RWPE2 (cell line): ENCODE data around the gene NGEF.

Experiments
- ATAC-seq: fragments of 200-7000 bp; cut with Tn5 transposase; 3 replicates; pipeline ENCODE4 v1.9.1; 2021; ENCODE audit warnings: low read depth
- DNase-seq: peaks from one replicate; pipeline ENCODE4 v3.0.0-alpha.2; 2020; ENCODE audit warnings: low spot score
- H3K27ac ChIP-seq: fragments of 450-650 bp; 2 replicates; pipeline ENCODE4 v1.5.1; 2017; ENCODE audit warnings: mild to moderate bottlenecking; ENCODE audit not compliant: poor library complexity, severe bottlenecking
- H3K27me3 ChIP-seq: fragments of 250-450 bp; sonication (Bioruptor Pico); 2 replicates; pipeline ENCODE4 v1.5.1; 2021; ENCODE audit warnings: mild to moderate bottlenecking, moderate library complexity; ENCODE audit not compliant: insufficient read depth, poor library complexity, severe bottlenecking
- H3K36me3 ChIP-seq: fragments of 250-450 bp; sonication (Bioruptor Pico); 2 replicates; pipeline ENCODE4 v1.5.1; 2020; ENCODE audit warnings: low read depth, mild to moderate bottlenecking, moderate library complexity
- H3K4me1 ChIP-seq: fragments of 250-450 bp; sonication (Bioruptor Pico); 2 replicates; pipeline ENCODE4 v1.5.1; 2021; ENCODE audit warnings: mild to moderate bottlenecking, moderate library complexity; ENCODE audit not compliant: insufficient read depth, poor library complexity, severe bottlenecking
- H3K4me3 ChIP-seq: fragments of 250-450 bp; sonication (Bioruptor Pico); 2 replicates; pipeline ENCODE4 v1.5.1; 2021; ENCODE audit warnings: mild to moderate bottlenecking, moderate library complexity; ENCODE audit not compliant: severe bottlenecking
- H3K9me3 ChIP-seq: fragments of 250-450 bp; sonication (Bioruptor Pico); 2 replicates; pipeline ENCODE4 v1.5.1; 2021; ENCODE audit warnings: mild to moderate bottlenecking, moderate library complexity; ENCODE audit not compliant: severe bottlenecking
- TF ChIP-seq, protein P1 (sequence below): fragments of 450-650 bp; IDR thresholded peaks from one replicate; pipeline ENCODE4 v1.5.1; 2017; ENCODE audit warnings: mild to moderate bottlenecking, moderate library complexity; ENCODE audit not compliant: poor library complexity, severe bottlenecking

The NGEF gene

DNA sequence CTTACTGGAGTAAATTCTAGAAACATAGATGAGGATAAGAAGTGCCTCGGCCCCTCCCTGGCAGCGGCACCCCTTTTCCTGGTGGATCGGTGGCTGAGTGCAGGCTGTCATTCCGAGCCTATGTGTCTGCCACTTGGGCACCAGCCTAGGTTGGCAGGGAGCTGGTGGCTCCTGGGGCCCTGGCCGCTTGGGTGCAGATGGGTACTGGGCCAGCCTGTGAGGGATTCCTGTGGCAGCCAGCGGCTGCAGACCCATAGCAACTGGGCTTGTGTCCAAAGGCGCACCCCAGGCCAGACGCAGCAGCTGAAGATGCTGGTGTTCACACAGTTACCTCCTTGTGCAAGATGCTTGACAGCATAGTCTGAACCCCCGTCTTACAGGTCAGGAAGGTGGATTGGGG is 140.2 kb downstream of the NGEF start:
- H3K9me3 ChIP-seq, result no peaks in the 10 kb centered on the region
- H3K4me3 ChIP-seq, result no peak overlapping the region
- DNase-seq (no peak), ATAC-seq (no peak)
- no peaks in the 10 kb centered on the region for H3K36me3 ChIP-seq
- H3K27ac ChIP-seq, result no peak overlapping the region
- TF ChIP-seq, protein P1, sequence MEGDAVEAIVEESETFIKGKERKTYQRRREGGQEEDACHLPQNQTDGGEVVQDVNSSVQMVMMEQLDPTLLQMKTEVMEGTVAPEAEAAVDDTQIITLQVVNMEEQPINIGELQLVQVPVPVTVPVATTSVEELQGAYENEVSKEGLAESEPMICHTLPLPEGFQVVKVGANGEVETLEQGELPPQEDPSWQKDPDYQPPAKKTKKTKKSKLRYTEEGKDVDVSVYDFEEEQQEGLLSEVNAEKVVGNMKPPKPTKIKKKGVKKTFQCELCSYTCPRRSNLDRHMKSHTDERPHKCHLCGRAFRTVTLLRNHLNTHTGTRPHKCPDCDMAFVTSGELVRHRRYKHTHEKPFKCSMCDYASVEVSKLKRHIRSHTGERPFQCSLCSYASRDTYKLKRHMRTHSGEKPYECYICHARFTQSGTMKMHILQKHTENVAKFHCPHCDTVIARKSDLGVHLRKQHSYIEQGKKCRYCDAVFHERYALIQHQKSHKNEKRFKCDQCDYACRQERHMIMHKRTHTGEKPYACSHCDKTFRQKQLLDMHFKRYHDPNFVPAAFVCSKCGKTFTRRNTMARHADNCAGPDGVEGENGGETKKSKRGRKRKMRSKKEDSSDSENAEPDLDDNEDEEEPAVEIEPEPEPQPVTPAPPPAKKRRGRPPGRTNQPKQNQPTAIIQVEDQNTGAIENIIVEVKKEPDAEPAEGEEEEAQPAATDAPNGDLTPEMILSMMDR, result no peak
- H3K27me3 ChIP-seq, result no peaks in the 10 kb centered on the region
- H3K4me1 ChIP-seq, result no peaks in the 10 kb centered on the region

DNA sequence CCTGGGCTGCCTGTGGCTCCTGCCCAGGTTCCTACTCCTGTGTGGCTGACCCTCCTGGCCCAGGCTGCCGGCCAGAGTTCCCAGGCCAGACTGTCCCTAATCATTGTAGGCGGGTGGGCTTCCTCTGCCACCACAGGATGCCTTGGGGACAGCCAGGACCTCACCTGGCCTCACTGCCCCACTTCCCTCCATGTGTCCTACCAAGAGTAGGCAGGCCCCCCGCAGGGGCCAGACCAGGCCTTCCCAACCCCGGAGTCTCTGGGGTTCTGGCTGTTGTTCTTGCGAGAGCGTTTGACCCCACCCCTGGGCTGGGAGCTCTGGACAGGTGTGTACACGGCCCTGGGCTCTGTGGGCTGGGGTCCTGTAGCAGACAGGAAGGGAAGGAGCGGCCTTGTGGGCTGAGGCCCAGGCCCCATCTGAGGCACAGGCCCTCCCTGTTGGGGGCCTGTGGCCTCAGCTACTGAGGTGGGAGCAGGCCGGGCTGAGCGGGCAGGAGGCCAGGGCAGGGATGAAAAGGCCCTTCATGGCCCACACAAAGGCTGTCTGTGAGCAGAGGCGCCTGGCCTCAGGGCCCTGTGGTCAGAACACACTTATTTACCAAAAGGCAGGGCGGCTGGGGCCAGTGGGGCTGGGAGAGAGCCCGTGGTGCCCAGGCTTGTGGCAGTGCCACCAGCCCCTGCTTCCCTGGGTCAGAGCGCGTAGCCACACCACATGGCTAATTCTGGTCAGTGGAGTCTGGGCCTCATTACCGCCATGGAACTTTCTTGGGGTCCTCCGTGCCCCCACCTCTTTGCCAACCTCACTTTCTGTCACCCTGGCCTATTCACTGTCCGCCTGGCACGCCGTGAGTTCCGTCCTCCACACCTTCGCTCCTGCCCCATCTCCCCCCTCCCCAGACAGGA is 141.0 kb downstream of the NGEF start:
- Histone ChIP-seq H3K4me1 (no peaks in the 10 kb centered on the region), H3K27ac (no peak overlapping the region), H3K36me3 (no peaks in the 10 kb centered on the region), H3K4me3 (no peak overlapping the region), H3K27me3 (no peaks in the 10 kb centered on the region), H3K9me3 (no peaks in the 10 kb centered on the region)
- ATAC-seq, result no peak
- TF ChIP-seq, protein P1, result no peak
- no peak for DNase-seq

DNA sequence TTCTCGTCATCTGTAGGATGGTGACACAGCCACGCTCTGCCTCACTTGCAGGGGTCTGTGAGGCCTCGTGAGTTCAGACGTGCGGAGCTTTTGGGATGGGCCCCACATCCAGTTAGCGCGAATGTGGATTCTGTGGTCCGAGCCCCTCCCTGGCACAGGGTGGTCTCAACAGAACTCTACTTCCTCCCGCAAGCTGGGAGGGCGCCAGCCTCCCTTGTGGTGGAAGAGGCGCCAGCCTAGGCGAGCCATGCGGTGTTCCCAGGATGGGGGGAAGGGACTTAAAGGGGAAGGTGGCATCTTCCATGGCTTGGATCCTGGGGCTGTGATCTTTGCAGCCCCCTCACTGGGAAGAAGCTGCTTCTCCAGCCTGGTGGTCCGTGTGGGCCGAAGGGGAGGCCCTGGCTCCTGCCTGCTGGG is 141.6 kb downstream of the NGEF start:
- H3K27me3 ChIP-seq, result no peaks in the 10 kb centered on the region
- no peak for DNase-seq
- TF ChIP-seq, protein P1, result no peak
- H3K4me3 ChIP-seq, result no peak overlapping the region
- no peaks in the 10 kb centered on the region for H3K9me3 ChIP-seq
- H3K4me1 ChIP-seq, result no peaks in the 10 kb centered on the region
- no peak for ATAC-seq
- no peak overlapping the region for H3K27ac ChIP-seq
- no peaks in the 10 kb centered on the region for H3K36me3 ChIP-seq

DNA sequence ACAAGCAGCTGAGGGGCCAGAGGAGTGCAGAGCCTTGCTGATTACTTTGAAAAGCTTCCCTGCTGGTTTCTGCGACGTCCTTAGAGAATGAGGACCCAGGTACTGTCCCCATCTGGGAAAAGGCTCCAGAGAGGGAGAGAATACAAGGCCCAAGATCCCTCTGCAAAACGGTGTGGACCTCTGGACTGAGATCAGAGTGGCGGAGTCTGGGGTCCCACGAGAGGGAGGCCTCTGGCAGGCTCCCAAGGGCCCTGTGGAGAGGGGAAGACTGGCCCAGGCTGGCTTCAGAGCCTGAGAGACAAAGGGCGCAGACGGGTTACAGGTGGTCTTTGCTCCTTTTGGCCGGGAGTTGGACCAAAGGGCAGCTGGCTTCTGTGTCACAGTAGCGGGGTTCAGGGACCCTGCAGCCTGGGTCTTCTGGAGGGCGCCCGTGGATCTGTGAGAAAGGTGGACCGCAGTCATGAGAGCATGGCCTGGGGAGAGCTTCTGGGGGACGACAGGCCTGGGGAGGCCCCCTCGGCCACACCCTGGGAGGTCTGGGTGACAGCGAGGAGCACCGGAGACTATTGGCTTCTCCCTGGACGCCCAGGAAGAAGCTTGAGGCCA is 142.2 kb downstream of the NGEF start:
- H3K4me3 ChIP-seq, result no peak overlapping the region
- H3K4me1 ChIP-seq, result no peaks in the 10 kb centered on the region
- DNase-seq (no peak), ATAC-seq (no peak)
- H3K36me3 ChIP-seq, result no peaks in the 10 kb centered on the region
- TF ChIP-seq, protein P1, result no peak
- H3K9me3 ChIP-seq, result no peaks in the 10 kb centered on the region
- no peak overlapping the region for H3K27ac ChIP-seq
- H3K27me3 ChIP-seq, result no peaks in the 10 kb centered on the region
